SK-N-SH treated with all-trans-retinoic acid at 6 μM for 48 hours (cell line): ENCODE results near the gene ATL3.

Experiments
- ATAC-seq: fragments of 200-7000 bp; cut with Tn5 transposase; 3 replicates; pipeline ENCODE4 v1.9.1; 2020; ENCODE audit warnings: mild to moderate bottlenecking, moderate library complexity
- ARNTL ChIP-seq: fragments of 450-650 bp; formaldehyde crosslinking; IDR thresholded peaks from 2 replicates; pipeline ENCODE4 v1.5.0; 2020; ENCODE audit warnings: low read depth, mild to moderate bottlenecking, moderate library complexity, borderline replicate concordance
- CSDC2 ChIP-seq: fragments of 250-450 bp; sonication (Bioruptor Pico); IDR thresholded peaks from 2 replicates; pipeline ENCODE4 v1.5.0; 2020; ENCODE audit warnings: mild to moderate bottlenecking, moderate library complexity
- ESRRG ChIP-seq: fragments of 250-450 bp; sonication (Bioruptor Pico); IDR thresholded peaks from 2 replicates; pipeline ENCODE4 v1.6.1; 2021; ENCODE audit warnings: mild to moderate bottlenecking
- GLIS3 ChIP-seq: fragments of 250-450 bp; sonication (Bioruptor Pico); IDR thresholded peaks from 2 replicates; pipeline ENCODE4 v1.5.0; 2020; ENCODE audit warnings: mild to moderate bottlenecking, moderate library complexity
- ISL1 ChIP-seq: fragments of 250-450 bp; sonication (Bioruptor Pico); IDR thresholded peaks from 2 replicates; pipeline ENCODE4 v2.1.2; 2022; ENCODE audit warnings: mild to moderate bottlenecking, moderate library complexity
- RARB ChIP-seq: fragments of 250-450 bp; sonication (Bioruptor Pico); IDR thresholded peaks from 2 replicates; pipeline ENCODE4 v1.8.0; 2021; ENCODE audit warnings: mild to moderate bottlenecking, moderate library complexity
- SNAI2 ChIP-seq: fragments of 250-450 bp; sonication (Bioruptor Pico); IDR thresholded peaks from 2 replicates; pipeline ENCODE4 v1.5.0; 2020; ENCODE audit warnings: mild to moderate bottlenecking, moderate library complexity
- TOX ChIP-seq: fragments of 250-450 bp; sonication (Bioruptor Pico); IDR thresholded peaks from 2 replicates; pipeline ENCODE4 v1.8.0; 2021; ENCODE audit warnings: mild to moderate bottlenecking, moderate library complexity, borderline replicate concordance
- ZFP3 ChIP-seq: fragments of 250-450 bp; sonication (Bioruptor Pico); IDR thresholded peaks from 2 replicates; pipeline ENCODE4 v1.5.0; 2020; ENCODE audit warnings: mild to moderate bottlenecking, moderate library complexity
- ZFP30 ChIP-seq: fragments of 450-650 bp; formaldehyde crosslinking; IDR thresholded peaks from 2 replicates; pipeline ENCODE4 v1.5.0; 2022; ENCODE audit warnings: mild to moderate bottlenecking, moderate library complexity
- ZNF565 ChIP-seq: fragments of 450-650 bp; formaldehyde crosslinking; conservative IDR thresholded peaks from 2 replicates; pipeline ENCODE4 v1.5.0; 2020; ENCODE audit warnings: low read depth, mild to moderate bottlenecking, moderate library complexity
- ZNF70 ChIP-seq: fragments of 450-650 bp; formaldehyde crosslinking; IDR thresholded peaks from 2 replicates; pipeline ENCODE4 v1.5.0; 2020; ENCODE audit warnings: mild to moderate bottlenecking, moderate library complexity
- ZNF8 ChIP-seq: fragments of 450-650 bp; formaldehyde crosslinking; IDR thresholded peaks from 2 replicates; pipeline ENCODE4 v1.5.0; 2020; ENCODE audit warnings: mild to moderate bottlenecking, moderate library complexity
- TF ChIP-seq, protein P1 (sequence below): fragments of 250-450 bp; sonication (Bioruptor Pico); IDR thresholded peaks from 2 replicates; pipeline ENCODE4 v1.5.1; 2020; ENCODE audit warnings: low read depth, mild to moderate bottlenecking, moderate library complexity
- TF ChIP-seq, protein P2 (sequence below): fragments of 250-450 bp; sonication (Bioruptor Pico); IDR thresholded peaks from 2 replicates; pipeline ENCODE4 v1.8.0; 2020; ENCODE audit warnings: mild to moderate bottlenecking, moderate library complexity, borderline replicate concordance
- TF ChIP-seq, protein P3 (sequence below): fragments of 250-450 bp; sonication (Bioruptor Pico); IDR thresholded peaks from 2 replicates; pipeline ENCODE4 v1.5.1; 2021; ENCODE audit warnings: mild to moderate bottlenecking, moderate library complexity
- TF ChIP-seq, protein P4 (sequence below): fragments of 250-450 bp; sonication (Bioruptor Pico); IDR thresholded peaks from 2 replicates; pipeline ENCODE4 v1.5.0; 2020; ENCODE audit warnings: mild to moderate bottlenecking, moderate library complexity
- TF ChIP-seq, protein P5 (sequence below): fragments of 250-450 bp; sonication (Bioruptor Pico); IDR thresholded peaks from 2 replicates; pipeline ENCODE4 v1.8.0; 2021; ENCODE audit warnings: low read depth, mild to moderate bottlenecking, moderate library complexity, borderline replicate concordance

Gene ATL3

DNA sequence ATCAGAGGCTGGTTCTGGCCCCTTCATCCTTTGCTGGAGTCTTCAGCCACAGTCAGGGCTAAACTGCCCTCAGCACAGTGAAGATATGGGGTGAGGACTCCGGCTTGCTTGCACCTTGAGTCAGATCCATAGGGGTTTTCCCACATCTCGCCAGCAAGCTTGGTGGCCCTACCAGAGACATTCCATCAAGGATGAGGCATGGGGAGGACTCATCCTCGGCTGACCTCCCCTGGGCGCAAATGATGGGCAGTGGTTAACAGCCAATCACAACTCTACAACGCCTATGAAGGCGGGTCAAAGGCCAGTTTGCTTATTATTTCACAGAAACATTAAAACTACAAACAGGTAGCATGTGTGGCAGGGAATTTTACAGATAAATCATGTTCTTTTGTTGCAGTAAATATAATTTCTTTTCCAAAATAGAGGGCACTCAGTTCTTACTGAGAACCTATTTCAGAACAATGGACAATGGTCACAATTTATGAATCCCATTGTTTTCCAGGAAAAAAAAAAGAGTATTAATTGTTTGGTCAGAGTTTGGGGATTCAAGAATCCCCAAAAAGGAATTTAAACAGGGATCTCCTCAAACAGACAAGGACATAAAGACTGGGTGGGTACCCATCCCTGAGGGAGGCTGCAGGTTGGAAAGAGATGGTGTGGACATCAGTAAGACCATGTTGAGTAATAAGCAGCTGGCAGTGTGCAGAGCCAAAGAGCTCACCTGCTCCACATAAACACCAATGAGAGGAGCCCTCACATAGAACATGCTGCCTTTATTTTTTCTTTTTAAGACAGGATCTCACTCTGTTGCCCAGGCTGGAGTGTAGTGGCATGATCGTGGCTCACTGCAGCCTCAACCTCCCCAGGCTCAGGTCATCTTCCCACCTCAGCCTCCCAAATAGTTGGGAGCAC is 71.7 kb downstream of the ATL3 start:
- ATAC-seq = peak; percentile 60
- TF ChIP-seq CSDC2 (CRISPR knock-in tag) = no peak
- TF ChIP-seq ZNF8 (CRISPR knock-in tag) = no peak
- TF ChIP-seq ZNF565 = no peak
- no peak for TF ChIP-seq ISL1 (CRISPR knock-in tag)

DNA sequence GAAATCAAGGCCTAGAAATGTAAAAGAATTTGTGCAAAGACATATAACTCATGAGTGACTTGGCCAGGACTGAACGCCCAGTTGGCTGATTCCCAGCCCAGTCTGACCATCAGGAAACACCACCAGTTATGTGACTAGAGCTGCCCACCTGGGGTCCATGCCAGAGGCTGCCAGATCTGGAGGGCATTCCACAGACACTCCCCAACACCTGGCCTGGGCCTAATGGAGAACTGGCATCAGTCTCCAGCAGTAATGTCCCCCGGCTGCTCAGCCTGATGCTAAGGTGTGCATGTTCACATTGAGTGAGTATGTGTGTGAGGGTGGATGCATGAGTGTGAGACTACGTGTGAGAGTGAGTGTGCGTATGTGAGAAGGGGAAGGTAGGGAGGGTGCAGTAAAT is 72.6 kb downstream of the ATL3 start:
- no peak for TF ChIP-seq ZNF70
- no peak for ATAC-seq

DNA sequence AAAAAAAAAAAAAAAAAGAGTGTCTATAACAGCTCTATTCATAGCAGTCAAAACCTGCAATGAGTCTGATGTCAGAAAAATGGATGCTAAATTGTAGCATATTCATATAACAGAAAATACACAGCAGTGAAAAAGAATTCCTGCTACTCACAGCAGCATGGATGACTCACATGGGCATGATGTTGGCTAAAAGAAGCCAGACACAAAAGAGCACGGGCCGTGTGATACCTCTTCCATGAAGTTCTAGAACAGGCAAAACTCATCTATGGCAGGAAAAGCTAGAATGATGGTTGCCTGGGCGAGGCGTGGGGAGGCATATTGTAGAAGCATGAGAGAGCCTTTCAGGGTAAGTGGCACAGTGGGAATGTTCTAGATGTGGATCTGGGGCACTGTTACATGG is 75.9 kb downstream of the ATL3 start:
- ATAC-seq = peak; percentile 60
- TF ChIP-seq, protein P1, sequence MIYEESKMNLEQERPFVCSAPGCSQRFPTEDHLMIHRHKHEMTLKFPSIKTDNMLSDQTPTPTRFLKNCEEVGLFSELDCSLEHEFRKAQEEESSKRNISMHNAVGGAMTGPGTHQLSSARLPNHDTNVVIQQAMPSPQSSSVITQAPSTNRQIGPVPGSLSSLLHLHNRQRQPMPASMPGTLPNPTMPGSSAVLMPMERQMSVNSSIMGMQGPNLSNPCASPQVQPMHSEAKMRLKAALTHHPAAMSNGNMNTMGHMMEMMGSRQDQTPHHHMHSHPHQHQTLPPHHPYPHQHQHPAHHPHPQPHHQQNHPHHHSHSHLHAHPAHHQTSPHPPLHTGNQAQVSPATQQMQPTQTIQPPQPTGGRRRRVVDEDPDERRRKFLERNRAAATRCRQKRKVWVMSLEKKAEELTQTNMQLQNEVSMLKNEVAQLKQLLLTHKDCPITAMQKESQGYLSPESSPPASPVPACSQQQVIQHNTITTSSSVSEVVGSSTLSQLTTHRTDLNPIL (CRISPR knock-in tag) = no peak
- TF ChIP-seq, protein P2, sequence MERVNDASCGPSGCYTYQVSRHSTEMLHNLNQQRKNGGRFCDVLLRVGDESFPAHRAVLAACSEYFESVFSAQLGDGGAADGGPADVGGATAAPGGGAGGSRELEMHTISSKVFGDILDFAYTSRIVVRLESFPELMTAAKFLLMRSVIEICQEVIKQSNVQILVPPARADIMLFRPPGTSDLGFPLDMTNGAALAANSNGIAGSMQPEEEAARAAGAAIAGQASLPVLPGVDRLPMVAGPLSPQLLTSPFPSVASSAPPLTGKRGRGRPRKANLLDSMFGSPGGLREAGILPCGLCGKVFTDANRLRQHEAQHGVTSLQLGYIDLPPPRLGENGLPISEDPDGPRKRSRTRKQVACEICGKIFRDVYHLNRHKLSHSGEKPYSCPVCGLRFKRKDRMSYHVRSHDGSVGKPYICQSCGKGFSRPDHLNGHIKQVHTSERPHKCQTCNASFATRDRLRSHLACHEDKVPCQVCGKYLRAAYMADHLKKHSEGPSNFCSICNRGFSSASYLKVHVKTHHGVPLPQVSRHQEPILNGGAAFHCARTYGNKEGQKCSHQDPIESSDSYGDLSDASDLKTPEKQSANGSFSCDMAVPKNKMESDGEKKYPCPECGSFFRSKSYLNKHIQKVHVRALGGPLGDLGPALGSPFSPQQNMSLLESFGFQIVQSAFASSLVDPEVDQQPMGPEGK (CRISPR knock-in tag) = no peak
- no peak for TF ChIP-seq SNAI2 (CRISPR knock-in tag)
- no peak for TF ChIP-seq ZFP3 (CRISPR knock-in tag)
- TF ChIP-seq, protein P3, sequence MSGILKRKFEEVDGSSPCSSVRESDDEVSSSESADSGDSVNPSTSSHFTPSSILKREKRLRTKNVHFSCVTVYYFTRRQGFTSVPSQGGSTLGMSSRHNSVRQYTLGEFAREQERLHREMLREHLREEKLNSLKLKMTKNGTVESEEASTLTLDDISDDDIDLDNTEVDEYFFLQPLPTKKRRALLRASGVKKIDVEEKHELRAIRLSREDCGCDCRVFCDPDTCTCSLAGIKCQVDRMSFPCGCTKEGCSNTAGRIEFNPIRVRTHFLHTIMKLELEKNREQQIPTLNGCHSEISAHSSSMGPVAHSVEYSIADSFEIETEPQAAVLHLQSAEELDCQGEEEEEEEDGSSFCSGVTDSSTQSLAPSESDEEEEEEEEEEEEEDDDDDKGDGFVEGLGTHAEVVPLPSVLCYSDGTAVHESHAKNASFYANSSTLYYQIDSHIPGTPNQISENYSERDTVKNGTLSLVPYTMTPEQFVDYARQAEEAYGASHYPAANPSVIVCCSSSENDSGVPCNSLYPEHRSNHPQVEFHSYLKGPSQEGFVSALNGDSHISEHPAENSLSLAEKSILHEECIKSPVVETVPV (CRISPR knock-in tag) = no peak
- no peak for TF ChIP-seq ARNTL (CRISPR knock-in tag)
- no peak for TF ChIP-seq ZFP30 (CRISPR knock-in tag)
- no peak for TF ChIP-seq ZNF8 (CRISPR knock-in tag)
- TF ChIP-seq ISL1 (CRISPR knock-in tag) = no peak
- TF ChIP-seq TOX = no peak
- TF ChIP-seq ZNF565 = no peak
- no peak for TF ChIP-seq RARB (CRISPR knock-in tag)

DNA sequence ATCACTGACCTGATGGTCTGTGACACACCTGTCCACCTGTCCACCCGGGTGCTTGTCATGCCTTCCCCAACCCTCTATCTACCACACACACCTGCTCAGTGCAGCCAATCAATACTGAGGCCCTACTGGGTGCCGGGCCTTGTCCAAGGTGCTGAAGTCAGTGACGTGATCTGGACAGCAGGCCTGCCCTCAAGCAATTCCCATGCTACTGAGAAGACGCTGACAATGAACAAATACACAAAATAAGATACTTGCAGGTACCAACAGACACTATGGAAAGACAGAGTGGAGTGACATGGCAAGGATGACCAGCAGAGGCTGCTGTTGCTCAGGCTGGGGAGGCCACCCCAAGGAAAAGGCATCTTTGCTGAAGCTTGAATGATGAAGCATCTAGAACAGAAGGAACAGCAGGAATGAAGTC is 78.2 kb downstream of the ATL3 start:
- peak; percentile 67 for ATAC-seq
- TF ChIP-seq ESRRG (CRISPR knock-in tag) = no peak
- TF ChIP-seq, protein P4, sequence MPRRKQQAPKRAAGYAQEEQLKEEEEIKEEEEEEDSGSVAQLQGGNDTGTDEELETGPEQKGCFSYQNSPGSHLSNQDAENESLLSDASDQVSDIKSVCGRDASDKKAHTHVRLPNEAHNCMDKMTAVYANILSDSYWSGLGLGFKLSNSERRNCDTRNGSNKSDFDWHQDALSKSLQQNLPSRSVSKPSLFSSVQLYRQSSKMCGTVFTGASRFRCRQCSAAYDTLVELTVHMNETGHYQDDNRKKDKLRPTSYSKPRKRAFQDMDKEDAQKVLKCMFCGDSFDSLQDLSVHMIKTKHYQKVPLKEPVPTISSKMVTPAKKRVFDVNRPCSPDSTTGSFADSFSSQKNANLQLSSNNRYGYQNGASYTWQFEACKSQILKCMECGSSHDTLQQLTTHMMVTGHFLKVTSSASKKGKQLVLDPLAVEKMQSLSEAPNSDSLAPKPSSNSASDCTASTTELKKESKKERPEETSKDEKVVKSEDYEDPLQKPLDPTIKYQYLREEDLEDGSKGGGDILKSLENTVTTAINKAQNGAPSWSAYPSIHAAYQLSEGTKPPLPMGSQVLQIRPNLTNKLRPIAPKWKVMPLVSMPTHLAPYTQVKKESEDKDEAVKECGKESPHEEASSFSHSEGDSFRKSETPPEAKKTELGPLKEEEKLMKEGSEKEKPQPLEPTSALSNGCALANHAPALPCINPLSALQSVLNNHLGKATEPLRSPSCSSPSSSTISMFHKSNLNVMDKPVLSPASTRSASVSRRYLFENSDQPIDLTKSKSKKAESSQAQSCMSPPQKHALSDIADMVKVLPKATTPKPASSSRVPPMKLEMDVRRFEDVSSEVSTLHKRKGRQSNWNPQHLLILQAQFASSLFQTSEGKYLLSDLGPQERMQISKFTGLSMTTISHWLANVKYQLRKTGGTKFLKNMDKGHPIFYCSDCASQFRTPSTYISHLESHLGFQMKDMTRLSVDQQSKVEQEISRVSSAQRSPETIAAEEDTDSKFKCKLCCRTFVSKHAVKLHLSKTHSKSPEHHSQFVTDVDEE (CRISPR knock-in tag) = no peak
- no peak for TF ChIP-seq GLIS3 (CRISPR knock-in tag)
- TF ChIP-seq, protein P5, sequence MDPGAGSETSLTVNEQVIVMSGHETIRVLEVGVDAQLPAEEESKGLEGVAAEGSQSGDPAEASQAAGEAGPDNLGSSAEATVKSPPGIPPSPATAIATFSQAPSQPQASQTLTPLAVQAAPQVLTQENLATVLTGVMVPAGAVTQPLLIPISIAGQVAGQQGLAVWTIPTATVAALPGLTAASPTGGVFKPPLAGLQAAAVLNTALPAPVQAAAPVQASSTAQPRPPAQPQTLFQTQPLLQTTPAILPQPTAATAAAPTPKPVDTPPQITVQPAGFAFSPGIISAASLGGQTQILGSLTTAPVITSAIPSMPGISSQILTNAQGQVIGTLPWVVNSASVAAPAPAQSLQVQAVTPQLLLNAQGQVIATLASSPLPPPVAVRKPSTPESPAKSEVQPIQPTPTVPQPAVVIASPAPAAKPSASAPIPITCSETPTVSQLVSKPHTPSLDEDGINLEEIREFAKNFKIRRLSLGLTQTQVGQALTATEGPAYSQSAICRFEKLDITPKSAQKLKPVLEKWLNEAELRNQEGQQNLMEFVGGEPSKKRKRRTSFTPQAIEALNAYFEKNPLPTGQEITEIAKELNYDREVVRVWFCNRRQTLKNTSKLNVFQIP = no peak
- no peak for TF ChIP-seq ISL1 (CRISPR knock-in tag)
- TF ChIP-seq ZNF70 = no peak
- TF ChIP-seq, protein P3 (CRISPR knock-in tag) = no peak
- no peak for TF ChIP-seq TOX
- TF ChIP-seq ZNF565 = no peak
